SU-DHL-6 (cell line): ENCODE data around the gene RHEX.

Experiments
- H2AFZ ChIP-seq: fragments of 200-600 bp; sonication (generic); 2 replicates; pipeline ENCODE4 v1.6.1; 2014; ENCODE audit warnings: low read depth, mild to moderate bottlenecking, moderate library complexity, mixed read lengths, antibody characterized with exemption, low read length; ENCODE audit not compliant: severe bottlenecking
- H3F3A ChIP-seq: fragments of 200-600 bp; shearing (Covaris generic); 2 replicates; pipeline ENCODE4 v1.6.0; 2016; ENCODE audit warnings: antibody characterized with exemption, mild to moderate bottlenecking; ENCODE audit not compliant: insufficient read depth
- H3K27ac ChIP-seq: fragments of 200-600 bp; sonication (generic); 2 replicates; pipeline ENCODE4 v1.5.1; 2016; ENCODE audit warnings: low read depth, mild to moderate bottlenecking, low read length, moderate library complexity, mixed read lengths
- H3K27me3 ChIP-seq: fragments of 200-600 bp; sonication (generic), shearing (Covaris generic); 2 replicates; pipeline ENCODE4 v1.6.0; 2014; ENCODE audit warnings: mild to moderate bottlenecking, low read length
- H3K36me3 ChIP-seq: fragments of 200-600 bp; sonication (generic); 2 replicates; pipeline ENCODE4 v1.6.1; 2014; ENCODE audit warnings: mild to moderate bottlenecking, low read length, mixed read lengths
- H3K4me2 ChIP-seq: fragments of 300-600, 200-600 bp; shearing (Covaris generic), sonication (generic); 2 replicates; pipeline ENCODE4 v1.6.0; 2014; ENCODE audit warnings: low read length, low read depth, mild to moderate bottlenecking; ENCODE audit not compliant: poor library complexity, severe bottlenecking
- H3K4me3 ChIP-seq: fragments of 200-600 bp; sonication (generic); 2 replicates; pipeline ENCODE4 v1.5.1; 2014; ENCODE audit warnings: antibody characterized with exemption, low read length, mild to moderate bottlenecking, mixed read lengths; ENCODE audit not compliant: insufficient read depth, poor library complexity, severe bottlenecking
- H3K79me2 ChIP-seq: fragments of 200-600 bp; sonication (generic); 2 replicates; pipeline ENCODE4 v1.6.1; 2014; ENCODE audit warnings: mild to moderate bottlenecking, low read length, moderate library complexity; ENCODE audit not compliant: insufficient read depth
- H3K9ac ChIP-seq: fragments of 200-600 bp; sonication (generic); 2 replicates; pipeline ENCODE4 v1.7.0; 2014; ENCODE audit warnings: mild to moderate bottlenecking, low read length
- H3K9me2 ChIP-seq: fragments of 200-600 bp; sonication (generic); replicated peaks from 2 replicates; pipeline ENCODE4 v1.6.1; 2014; ENCODE audit warnings: low read length; ENCODE audit not compliant: insufficient read depth
- H3K9me3 ChIP-seq: fragments of 200-600 bp; sonication (generic); 2 replicates; pipeline ENCODE4 v1.6.1; 2014; ENCODE audit warnings: low read length, mixed read lengths; ENCODE audit not compliant: insufficient read depth
- H4K20me1 ChIP-seq: fragments of 200-600 bp; sonication (generic); 2 replicates; pipeline ENCODE4 v1.6.1; 2014; ENCODE audit warnings: low read depth, mild to moderate bottlenecking, antibody characterized with exemption, low read length, moderate library complexity, mixed read lengths
- EZH2phosphoT487 ChIP-seq: fragments of 200-600 bp; sonication (generic), shearing (Covaris generic); conservative IDR thresholded peaks from 2 replicates; pipeline ENCODE4 v1.6.1; 2018; ENCODE audit warnings: mild to moderate bottlenecking, antibody characterized with exemption, low read length, moderate library complexity, mixed read lengths
- TF ChIP-seq, protein P1 (sequence below): fragments of 200-600 bp; sonication (generic); IDR thresholded peaks from one replicate; pipeline ENCODE4 v1.5.1; 2017; ENCODE audit warnings: antibody characterized with exemption, mild to moderate bottlenecking, low read length, moderate library complexity; ENCODE audit not compliant: insufficient read depth, poor library complexity, severe bottlenecking

Gene RHEX

GRCh38 chr1:206013026-206013795 lies 39.8 kb upstream of the RHEX start:
- H3K9me3 ChIP-seq = no peaks in the 10 kb centered on the region
- H3K9ac ChIP-seq = no peak overlapping the region
- no peaks in the 10 kb centered on the region for H3K9me2 ChIP-seq
- H3K79me2 ChIP-seq = no peaks in the 10 kb centered on the region
- H3K36me3 ChIP-seq = no peaks in the 10 kb centered on the region
- H3K27ac ChIP-seq = no peak overlapping the region
- H3K27me3 ChIP-seq = no peaks in the 10 kb centered on the region
- TF ChIP-seq, protein P1, sequence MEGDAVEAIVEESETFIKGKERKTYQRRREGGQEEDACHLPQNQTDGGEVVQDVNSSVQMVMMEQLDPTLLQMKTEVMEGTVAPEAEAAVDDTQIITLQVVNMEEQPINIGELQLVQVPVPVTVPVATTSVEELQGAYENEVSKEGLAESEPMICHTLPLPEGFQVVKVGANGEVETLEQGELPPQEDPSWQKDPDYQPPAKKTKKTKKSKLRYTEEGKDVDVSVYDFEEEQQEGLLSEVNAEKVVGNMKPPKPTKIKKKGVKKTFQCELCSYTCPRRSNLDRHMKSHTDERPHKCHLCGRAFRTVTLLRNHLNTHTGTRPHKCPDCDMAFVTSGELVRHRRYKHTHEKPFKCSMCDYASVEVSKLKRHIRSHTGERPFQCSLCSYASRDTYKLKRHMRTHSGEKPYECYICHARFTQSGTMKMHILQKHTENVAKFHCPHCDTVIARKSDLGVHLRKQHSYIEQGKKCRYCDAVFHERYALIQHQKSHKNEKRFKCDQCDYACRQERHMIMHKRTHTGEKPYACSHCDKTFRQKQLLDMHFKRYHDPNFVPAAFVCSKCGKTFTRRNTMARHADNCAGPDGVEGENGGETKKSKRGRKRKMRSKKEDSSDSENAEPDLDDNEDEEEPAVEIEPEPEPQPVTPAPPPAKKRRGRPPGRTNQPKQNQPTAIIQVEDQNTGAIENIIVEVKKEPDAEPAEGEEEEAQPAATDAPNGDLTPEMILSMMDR = no peak
- no peak for TF ChIP-seq EZH2phosphoT487
- no peak overlapping the region for H3K4me2 ChIP-seq
- no peak overlapping the region for H3K4me3 ChIP-seq
- peak overlapping the region; percentile 89 for H2AFZ ChIP-seq
- H4K20me1 ChIP-seq = no peaks in the 10 kb centered on the region
- H3F3A ChIP-seq = no peaks in the 10 kb centered on the region

GRCh38 chr1:206014601-206015000 lies 38.4 kb upstream of the RHEX start:
- Histone ChIP-seq H3K4me3 (no peak overlapping the region), H4K20me1 (no peaks in the 10 kb centered on the region), H2AFZ (no peak overlapping the region), H3K9me3 (no peaks in the 10 kb centered on the region), H3K27ac (no peak overlapping the region), H3K9ac (no peak overlapping the region), H3K27me3 (no peaks in the 10 kb centered on the region), H3K79me2 (no peaks in the 10 kb centered on the region), H3K4me2 (no peak overlapping the region), H3K36me3 (no peaks in the 10 kb centered on the region), H3F3A (no peaks in the 10 kb centered on the region), H3K9me2 (no peaks in the 10 kb centered on the region)
- no peak for TF ChIP-seq EZH2phosphoT487
- TF ChIP-seq, protein P1 = no peak

- H3K4me2 ChIP-seq = no peak overlapping the region
- H3K9ac ChIP-seq = no peak overlapping the region
- H2AFZ ChIP-seq = no peak overlapping the region
- no peaks in the 10 kb centered on the region for H4K20me1 ChIP-seq
- H3K27me3 ChIP-seq = no peaks in the 10 kb centered on the region
- no peaks in the 10 kb centered on the region for H3K9me2 ChIP-seq
- no peaks in the 10 kb centered on the region for H3F3A ChIP-seq
- no peaks in the 10 kb centered on the region for H3K9me3 ChIP-seq
- no peak overlapping the region for H3K27ac ChIP-seq
- no peaks in the 10 kb centered on the region for H3K79me2 ChIP-seq
- H3K4me3 ChIP-seq = no peak overlapping the region
- TF ChIP-seq, protein P1 = no peak
- TF ChIP-seq EZH2phosphoT487 = no peak
- H3K36me3 ChIP-seq = no peaks in the 10 kb centered on the region
Observed at GRCh38 chr1:206015071-206015470, 37.9 kb upstream of the RHEX start.
